NOMO-1 treated with DMSO at 0.1 percent for 48 hours (cell line): ENCODE measurements around the gene P2RY6.

Experiments
- DNase-seq: peaks from one replicate; lab custom pipeline; 2025; ENCODE audit not compliant: unreplicated experiment; lab: John Stamatoyannopoulos, UW

P2RY6 gene

DNA sequence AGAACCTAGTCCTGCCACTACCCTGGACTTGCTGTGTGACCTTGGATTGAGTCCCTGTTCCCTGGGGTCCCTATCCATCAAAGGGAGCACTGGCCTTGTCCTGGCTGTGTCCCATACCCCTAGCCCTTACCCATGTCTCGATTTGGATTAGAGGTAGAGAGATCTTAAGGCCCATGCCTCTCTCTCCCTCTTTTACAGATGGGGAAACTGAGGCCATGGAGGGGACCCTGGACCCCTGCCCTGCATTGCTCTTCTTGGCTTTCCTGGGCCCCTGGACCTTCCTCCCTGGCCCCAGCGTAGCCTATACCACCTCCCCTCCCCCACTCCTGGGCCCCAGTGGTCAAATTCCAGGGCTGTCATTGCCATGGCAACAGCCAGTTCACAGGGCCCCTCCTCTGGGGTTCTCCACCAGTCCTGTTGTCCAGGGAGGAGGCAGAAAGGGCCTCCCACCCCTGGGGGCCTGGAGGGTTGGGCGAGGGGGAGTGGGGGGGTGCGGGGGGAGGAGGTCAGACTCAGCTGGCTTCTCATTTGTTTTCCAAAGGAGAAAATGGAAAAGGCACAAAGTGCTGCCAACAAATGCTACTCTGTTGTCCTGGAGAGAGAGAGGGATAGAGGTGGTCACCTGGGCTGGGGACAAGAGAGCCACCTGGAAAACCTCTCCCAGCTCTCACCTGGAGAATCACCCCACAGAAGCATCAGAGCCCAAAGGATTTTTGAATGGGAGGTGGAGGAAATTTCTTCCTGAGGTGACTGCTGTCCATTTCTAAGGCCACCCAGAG is 59.2 kb downstream of the P2RY6 start:
- DNase-seq = no peak

DNA sequence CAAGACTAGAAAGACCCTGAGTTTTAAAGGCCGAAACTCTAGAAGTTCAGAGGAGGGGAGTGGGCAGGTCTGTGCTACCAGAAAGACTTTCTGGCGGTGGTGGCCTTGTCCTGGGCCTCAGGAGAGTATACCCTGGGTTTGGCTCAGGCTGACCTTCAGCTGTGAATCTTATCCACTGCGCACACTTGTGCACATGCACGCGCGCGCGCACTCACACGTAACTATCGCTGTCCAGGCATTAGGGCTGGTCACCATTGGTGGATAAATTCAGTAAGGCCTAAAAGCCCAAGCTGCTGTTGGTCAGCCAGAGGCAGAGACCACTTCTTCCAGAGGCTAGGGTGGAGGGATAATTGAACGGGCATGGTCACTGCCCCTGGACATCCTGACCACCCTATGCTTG is 61.0 kb downstream of the P2RY6 start:
- DNase-seq = no peak

DNA sequence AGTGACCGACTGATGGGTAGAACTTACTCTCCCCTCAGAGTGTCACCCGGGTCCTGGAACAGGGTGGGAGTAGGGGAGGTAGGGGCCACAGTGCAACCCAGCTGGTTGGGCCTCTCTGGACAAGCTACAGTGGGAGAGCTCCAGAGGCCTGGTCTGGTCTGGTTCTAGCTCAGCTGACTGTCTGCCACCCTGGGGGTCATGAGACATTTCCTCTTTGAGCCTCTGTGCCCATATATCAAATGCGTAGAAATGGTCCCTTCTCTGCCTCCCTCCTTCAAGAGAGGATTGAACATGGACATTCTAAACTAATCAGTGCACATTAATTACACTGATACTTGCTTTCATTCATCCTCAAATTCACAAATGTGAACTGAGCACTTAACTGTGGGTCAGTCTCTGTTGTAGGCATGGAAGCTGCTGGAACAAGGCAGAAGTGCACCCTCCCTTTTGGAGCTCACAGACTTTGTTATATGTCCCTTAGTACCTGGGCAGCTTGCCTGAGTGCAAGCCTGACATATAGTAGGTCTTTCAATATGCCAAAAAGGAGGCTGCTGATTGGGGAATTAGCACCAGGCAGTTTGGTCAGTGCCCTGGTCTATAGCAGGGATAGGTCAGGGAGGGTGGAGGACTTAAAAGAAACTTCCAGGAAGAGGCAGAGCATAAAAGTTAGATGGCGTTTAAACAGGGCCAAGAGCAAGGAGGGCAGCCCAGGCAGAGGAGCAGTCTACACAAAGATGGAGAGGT is 61.7 kb downstream of the P2RY6 start:
- DNase-seq = no peak

DNA sequence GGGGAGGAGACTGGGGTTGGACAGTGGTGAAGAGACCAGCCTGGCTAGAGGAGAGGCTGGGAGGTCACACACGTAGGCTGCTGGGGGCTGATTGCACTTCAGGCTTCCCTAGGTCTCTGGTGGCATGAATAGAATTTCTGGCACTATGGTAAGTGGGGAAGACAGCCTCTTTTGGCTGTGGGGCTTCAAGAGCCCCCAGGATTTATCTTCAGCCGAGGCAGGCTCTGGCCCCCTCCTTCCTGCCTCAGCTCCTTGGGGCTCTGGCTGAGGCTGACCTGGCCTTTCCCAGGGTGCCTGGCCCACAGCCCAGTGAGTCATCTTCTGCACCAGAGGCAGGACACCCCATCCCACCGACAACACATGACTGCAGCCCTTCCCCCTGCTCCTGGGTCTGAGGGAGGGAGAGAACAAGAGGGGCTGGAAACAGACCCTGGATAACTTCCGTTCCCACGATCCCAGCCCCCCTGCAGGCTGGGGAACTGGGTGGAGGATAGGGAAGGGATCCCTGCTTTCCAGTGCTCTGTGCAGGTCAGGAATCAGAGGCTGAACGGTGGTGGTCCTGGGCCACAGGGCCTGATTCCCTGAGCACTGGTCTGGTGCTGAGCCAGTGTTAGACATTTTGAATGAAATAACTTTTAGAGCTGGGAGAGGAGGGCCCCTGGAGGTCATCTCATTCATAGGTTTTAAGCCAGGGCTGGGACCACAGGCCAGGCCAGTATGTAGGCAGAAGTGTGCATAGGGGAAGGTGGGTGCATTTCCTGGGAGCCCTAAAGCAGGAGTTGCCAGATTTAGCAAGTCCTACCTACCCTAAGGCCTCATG is 62.5 kb downstream of the P2RY6 start:
- no peak for DNase-seq

DNA sequence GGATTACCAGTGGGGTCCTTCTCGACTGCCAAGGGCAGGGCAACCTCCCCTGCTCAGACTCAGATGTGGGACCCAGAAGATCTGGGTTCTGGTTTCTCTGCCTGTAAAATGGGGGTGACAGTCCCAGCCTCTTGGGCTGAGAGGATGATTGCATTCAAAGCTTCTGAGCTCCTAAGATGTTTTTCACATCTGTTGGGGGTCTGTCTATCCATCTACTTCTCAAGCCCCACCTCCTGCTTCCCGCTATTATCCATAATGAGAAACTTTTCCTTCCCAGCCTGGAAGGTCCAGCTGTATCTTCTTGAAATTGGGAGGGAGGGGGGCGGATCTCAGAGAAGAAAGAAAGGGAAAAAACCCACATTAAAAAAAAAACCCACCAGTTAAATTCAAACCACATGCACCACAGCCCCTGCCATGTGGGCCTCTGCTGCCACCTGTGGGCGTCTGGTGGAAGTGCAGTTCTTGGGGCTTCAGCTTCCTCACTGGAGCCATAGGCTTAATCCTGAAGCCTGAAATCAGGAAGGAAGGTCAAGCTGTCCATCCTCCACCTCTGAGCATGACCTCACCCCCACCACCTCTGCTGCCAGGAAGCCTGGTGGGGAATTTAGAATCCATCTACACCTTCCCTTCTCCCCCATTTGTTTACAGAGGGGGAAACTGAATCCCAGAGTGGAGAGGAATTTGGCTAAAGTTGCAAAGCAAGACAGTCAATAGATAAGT is 63.2 kb downstream of the P2RY6 start:
- DNase-seq = peak; percentile 51

DNA sequence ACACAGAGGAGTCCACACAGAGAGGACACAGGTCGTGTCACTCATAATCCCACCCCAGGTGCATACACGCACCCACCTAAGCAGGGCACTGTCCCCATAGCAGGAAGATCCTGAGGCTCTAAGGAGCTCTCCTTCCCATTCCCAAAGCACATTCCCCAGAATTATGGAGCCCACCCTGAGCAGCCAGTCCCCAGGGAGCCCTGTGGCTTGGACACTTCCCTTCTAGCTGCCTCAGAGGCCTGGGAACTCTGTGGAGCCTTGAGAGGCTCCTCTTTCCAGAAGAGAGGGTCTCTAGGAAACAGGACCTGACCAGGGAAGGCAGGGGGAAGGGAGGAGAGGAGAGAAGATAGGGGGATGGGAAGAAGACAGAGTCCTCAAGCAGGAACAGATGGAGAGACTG is 65.7 kb downstream of the P2RY6 start:
- DNase-seq = no peak

DNA sequence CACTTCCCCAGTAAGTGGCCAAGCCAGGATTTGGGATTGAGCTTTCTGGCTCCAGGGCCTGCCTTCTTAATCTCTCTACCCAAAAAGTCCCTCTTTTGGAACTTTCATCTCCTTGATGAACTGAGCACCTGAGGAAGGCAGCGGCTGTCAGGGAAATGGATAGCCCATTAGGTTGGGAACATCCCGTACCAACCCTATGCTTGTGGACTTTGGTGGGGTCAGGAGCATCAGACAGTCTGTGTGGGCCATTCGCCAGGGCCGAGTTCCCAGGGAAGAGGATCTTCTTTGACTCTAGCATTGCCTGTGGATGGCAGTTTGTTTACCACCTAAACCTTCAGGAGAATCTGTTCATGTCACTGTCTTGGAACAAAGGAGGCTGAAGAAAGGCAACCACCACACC is 66.1 kb downstream of the P2RY6 start:
- no peak for DNase-seq

DNA sequence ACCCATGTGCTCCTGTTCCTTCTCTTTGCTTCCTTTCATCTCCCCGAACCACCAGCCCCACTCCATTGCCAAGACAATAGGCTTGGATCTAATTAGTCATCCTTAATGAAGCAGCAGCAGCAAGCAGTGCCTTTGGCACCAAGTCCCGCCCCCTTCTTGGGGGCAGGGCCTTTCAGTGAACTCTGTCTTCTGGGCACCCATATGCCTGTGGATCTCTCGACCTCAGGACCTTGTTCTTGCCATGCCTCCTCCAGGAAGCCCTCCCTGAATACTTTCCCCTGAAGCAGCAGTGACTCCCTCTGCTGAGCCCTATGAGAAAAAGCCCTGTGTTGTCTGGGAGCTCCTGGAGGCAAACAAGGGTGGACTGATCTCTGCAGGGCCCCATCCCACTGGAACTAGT is 68.0 kb downstream of the P2RY6 start:
- no peak for DNase-seq

DNA sequence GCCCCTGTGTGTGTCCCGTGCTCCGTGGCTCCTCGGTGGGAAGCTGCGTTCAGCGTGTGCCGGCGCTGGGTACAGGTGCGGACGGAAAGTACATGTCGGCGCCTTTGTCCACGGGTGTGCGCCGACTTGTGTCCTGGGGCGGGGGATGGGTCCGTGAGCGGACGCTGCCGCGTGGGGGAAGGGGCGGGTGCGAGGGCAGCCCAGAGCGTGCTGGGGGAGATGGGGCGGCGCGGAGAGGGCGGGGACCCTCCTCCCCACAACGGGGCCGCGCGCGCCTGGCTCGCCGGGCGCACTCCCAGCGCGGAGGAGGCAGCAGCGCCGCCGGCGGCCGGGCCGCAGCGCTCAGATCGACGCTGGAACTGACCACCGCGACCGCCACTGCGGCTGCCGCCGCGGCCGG is 70.5 kb downstream of the P2RY6 start:
- no peak for DNase-seq

DNA sequence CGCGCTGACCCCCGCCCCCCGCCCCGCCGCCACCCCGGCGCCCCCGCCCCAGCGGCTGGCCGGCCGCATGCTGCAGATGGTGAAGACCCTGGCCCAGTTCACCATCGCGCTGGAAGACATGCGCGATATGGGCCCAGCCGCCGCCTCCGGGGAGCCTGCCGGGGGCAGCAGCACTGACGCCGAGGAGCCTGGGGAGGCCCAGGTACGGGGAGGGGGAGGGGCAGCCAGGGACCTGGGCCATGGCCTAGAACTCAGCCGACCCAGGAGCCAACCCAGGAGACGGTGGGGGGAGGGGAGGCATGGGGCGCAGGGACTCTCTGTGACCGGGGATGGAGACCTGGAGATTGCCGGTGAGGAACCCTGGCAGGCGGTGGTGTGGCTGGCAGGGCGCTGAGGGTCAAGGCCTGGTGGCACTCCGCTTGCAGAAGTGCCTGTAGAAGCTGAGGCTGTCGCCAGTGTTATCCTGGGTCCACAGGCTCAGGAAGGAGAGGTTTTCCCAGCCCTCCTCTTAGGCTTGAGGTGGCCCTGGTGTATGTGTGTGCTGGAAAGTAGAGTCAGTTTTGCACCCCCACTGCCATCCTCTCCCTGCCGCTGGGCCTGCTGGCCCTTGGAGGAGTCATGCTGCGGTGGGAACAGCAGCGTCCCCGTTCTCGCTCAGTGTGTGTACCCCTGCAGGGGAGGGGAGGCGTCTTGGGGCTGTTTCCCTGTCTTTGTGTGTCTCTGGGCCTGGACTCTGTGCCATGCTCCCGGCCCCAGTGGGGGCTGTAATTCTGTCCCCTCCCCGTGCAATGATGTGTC is 71.1 kb downstream of the P2RY6 start:
- DNase-seq = no peak

DNA sequence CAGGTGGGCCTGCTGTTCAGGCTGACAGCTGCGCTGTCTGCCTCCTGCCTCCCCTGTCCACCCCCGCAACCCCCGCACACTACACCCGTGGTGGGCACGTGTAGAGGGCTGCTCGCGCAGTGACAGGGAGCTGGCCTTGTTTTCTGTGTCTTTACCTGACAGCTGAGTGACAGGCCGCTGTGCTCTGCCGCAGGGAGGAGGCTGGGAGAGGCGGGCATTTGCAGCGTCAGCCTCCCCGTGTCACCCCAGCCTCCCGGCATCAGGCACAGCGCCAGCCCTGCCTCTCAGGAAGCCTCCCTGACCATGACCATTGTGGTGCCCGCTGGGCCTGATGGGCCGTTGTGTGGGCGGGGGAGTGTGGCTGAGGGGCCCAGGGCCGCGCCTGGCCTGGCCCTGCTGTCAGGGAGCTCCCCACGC is 72.1 kb downstream of the P2RY6 start:
- DNase-seq = no peak

DNA sequence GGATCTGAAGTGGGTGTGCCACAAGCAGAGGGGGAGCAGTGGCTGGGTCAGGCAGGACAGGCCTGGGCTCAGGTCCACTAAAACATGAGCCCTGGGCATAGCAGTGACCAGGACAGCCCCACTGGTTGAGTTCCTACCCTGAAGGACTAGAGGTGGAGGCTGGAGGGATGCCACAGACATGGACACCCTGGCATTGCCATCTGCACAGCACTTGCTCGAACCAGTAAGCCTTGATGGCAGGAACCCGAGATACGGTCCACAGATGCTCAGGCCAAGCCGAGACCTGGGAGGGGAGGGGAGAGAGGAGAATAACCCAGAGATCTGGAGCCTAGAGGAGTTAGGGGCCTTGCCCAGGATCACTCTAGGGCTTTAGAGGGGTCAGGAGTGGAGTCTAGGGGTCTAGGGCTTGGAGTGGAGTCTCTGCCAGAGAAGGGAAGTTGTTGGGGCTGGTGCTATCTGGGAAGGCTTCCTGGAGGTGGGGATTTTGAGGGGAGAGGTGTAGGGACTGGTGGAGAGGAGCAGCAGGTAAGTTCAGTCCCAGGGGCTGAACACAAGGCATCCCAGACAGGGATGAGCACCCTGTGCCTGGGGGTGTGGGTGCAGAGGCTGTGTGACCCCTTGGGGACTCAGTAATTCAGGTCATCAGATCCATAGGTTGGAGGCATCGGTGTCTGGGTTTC is 73.5 kb downstream of the P2RY6 start:
- no peak for DNase-seq

DNA sequence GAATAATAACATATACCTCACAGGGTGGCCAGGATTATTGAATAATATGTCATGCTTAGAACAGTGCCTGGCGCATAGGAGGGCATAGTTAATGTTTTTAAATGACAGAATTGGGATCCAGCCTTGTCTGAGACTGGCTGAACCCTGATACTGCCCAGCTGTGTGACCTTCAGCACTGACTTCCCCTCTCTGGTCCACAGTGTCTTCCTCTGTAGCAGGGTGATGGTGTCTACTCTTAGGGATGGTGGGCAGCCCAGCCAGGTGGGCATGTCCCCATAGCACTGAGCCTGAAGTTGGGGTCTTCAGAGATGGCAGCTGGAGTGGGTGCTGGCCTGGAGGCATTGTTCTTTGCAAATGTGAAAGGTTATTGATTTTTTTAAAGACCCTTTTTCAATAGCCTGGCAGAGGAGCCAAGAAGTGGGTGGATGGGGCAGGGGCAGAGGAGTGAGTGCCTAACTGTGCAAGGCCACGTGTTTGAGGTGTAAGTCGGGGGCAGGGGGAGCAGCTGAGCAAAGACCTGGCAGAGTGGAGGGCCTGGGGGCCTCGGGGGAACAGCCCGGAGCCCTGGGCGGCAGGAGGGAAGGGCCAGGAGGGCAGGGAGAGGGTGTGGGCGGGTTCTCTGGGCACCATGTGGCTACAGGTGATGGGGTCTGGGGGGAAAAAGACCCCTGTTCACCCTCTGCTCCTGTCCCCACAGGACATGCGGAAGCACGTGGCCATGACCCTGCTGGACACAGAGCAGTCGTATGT is 74.2 kb downstream of the P2RY6 start:
- DNase-seq = no peak

DNA sequence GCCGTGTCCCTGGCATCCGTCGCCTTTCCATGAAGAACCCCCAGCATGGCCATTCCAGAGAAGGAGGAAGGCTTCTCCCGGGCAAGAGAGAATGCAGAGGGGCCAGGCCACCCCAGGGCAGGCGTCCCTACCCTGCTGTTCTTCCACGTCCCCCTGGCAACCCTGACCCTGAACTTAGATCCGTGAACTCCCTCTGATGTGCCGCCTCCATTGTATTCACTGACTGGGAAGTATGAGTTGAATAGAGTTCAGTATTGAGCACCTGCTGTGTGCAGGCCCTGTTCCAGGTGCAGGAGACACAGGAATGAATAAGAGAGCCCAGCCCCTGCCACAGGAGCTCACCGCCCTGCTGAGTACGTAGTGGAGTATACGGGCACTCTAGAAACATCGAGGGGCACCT is 74.9 kb downstream of the P2RY6 start:
- no peak for DNase-seq
